ENCODE measurements around the gene ETS1. TPM values are rescaled to one million over a fixed set of nuclear protein-coding genes. Genes with fewer than 3 reads are reported as not detected.

Gene ETS1
- total and polyA plus RNA-seq, 2 experiments from 2014 or later: 1.7 to 10.2 TPM

DNA sequence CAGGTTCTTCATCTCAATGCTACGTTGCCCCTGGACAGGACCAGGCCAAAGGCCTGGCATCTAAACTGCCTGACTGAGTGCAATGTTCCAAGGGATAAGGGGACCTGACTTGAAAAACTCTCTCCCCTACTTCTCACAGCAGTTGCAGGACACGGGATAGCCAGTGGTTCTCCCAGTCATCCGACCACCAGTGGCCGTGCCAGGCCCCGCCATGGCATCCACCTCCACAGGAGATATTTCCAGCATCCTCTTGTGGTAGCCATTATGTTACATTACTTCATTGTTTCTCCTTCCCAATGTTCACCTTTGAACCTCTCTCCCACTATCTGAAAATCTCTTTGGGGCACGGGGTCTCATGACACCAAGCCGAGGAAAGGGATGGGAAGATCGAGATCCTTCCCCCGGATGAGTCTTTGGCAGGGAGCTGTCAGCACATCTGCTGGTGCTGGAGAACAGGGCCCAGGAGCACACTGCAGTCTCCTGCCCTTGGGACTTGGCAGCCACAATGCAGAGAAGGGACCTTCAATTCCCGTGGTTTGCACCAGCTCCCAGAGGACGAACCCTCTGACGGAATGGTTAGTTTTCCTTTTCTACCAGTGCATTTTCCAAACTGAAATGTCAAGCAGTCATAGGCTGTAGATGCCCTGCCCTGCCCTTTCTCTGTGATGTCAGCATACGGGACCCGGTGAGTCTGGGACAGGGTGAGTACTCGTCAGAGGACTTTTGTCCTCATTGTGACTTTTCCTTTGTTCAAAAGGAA lies 121.2 kb downstream of the ETS1 start:
- Histone ChIP-seq H3K27ac (no peak overlapping the region), H3K36me3 (no peaks in the 10 kb centered on the region), H3K4me3 (no peak overlapping the region), H3K4me1 (ENCODE audit: low read depth) (peaks cover 18% of the 10 kb centered on the region), H3K9me3 (ENCODE audit: low read depth) (no peaks in the 10 kb centered on the region), H3K27me3 (peaks cover 53% of the 10 kb centered on the region)
- TF ChIP-seq, protein P1, sequence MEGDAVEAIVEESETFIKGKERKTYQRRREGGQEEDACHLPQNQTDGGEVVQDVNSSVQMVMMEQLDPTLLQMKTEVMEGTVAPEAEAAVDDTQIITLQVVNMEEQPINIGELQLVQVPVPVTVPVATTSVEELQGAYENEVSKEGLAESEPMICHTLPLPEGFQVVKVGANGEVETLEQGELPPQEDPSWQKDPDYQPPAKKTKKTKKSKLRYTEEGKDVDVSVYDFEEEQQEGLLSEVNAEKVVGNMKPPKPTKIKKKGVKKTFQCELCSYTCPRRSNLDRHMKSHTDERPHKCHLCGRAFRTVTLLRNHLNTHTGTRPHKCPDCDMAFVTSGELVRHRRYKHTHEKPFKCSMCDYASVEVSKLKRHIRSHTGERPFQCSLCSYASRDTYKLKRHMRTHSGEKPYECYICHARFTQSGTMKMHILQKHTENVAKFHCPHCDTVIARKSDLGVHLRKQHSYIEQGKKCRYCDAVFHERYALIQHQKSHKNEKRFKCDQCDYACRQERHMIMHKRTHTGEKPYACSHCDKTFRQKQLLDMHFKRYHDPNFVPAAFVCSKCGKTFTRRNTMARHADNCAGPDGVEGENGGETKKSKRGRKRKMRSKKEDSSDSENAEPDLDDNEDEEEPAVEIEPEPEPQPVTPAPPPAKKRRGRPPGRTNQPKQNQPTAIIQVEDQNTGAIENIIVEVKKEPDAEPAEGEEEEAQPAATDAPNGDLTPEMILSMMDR (IDR thresholded peaks at IDR 0.05; ENCODE audit: low read depth, low read length): no peak
- DNase-seq (ENCODE audit: low read depth in 1 of 2, low spot score in 1 of 2): no peak

- H3K27me3 ChIP-seq: peaks cover 55% of the 10 kb centered on the region
- no peaks in the 10 kb centered on the region for H3K36me3 ChIP-seq
- no peak for DNase-seq (ENCODE audit: low read depth in 1 of 2, low spot score in 1 of 2)
- no peak overlapping the region for H3K4me3 ChIP-seq
- peaks cover 18% of the 10 kb centered on the region for H3K4me1 ChIP-seq (ENCODE audit: low read depth)
- no peak overlapping the region for H3K27ac ChIP-seq
- TF ChIP-seq, protein P1 (IDR thresholded peaks at IDR 0.05; ENCODE audit: low read depth, low read length): no peak
- no peaks in the 10 kb centered on the region for H3K9me3 ChIP-seq (ENCODE audit: low read depth)
These were observed 121.8 kb downstream of the ETS1 start for GRCh38 chr11:128465531-128465930.

DNA sequence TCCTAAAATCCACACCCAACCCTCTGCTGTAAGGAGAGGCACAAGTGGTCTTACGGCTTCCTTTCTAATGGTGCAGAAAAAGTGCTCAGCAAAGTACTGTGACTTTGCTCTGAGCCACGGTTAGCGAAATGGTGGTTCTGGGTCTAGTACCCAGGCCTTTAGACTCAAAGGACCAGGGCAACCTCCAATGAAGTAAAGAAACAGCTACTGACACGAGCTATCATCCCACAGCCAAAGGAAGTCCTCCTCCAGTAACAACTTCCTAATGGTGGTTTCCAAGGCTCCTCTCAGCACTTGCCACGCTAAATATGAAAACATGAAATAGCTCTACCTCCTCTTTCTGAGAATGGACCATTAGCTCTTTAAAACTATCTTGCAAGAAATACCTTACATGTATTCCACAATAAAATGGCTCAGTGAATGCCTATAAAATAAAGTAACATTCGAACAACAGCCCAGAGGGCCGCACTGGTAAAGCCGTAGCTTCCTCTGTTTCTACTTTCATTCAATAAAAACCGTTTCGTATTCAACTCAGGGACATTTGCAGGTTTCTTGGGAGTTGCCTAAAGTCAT lies 122.4 kb downstream of the ETS1 start:
- no peak overlapping the region for H3K27ac ChIP-seq
- H3K9me3 ChIP-seq (ENCODE audit: low read depth): no peaks in the 10 kb centered on the region
- TF ChIP-seq, protein P1 (IDR thresholded peaks at IDR 0.05; ENCODE audit: low read depth, low read length): no peak
- no peaks in the 10 kb centered on the region for H3K36me3 ChIP-seq
- peaks cover 18% of the 10 kb centered on the region for H3K4me1 ChIP-seq (ENCODE audit: low read depth)
- no peak for DNase-seq (ENCODE audit: low read depth in 1 of 2, low spot score in 1 of 2)
- H3K27me3 ChIP-seq: peaks cover 57% of the 10 kb centered on the region
- H3K4me3 ChIP-seq: no peak overlapping the region

DNA sequence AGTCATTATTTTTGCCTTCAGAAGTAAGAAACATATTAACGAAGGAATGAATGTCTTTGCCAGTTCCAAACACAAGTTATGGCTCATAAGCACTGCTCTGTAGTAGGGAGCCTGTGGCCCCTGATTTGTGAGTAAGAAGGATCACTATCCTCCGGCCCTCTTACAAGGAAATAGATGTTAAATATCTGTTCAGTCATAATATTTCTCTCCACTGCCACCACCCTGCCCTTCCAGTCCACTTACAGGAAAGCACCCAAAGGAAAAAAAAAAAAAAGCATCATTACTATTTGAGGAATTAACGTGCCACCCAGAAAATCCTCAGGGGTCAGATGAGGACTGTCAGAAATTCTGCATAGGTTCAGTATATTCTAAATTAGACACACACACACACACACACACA lies 123.4 kb downstream of the ETS1 start:
- Histone ChIP-seq H3K27ac (no peak overlapping the region), H3K4me3 (no peak overlapping the region), H3K36me3 (no peaks in the 10 kb centered on the region), H3K9me3 (ENCODE audit: low read depth) (no peaks in the 10 kb centered on the region), H3K27me3 (peaks cover 56% of the 10 kb centered on the region), H3K4me1 (ENCODE audit: low read depth) (peaks cover 18% of the 10 kb centered on the region)
- DNase-seq (ENCODE audit: low read depth in 1 of 2, low spot score in 1 of 2): no peak
- TF ChIP-seq, protein P1 (IDR thresholded peaks at IDR 0.05; ENCODE audit: low read depth, low read length): no peak

DNA sequence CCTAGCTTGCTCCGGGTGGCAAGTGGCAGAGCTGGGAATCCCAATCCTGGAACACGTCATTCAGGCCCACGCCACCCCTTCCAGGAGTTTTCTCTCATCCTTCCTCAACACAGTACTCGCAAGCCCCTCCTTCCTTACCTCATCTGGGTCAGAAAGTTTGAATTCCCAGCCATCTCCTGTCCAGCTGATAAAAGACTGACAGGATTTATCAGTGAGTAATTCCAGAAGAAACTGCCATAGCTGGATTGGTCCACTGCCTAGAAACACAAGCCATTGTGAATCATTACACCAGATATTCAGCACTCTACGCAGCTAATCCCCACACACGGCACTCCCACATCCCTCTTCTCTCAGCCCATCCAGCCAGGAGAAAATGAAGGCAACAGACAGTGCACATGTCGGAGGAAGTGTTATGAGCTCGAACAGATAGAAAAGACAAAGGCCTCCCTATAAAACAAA lies 124.0 kb downstream of the ETS1 start:
- no peaks in the 10 kb centered on the region for H3K36me3 ChIP-seq
- no peak overlapping the region for H3K4me3 ChIP-seq
- peak in 1 of 2 donors; percentile 94 for DNase-seq (ENCODE audit: low read depth in 1 of 2, low spot score in 1 of 2)
- peaks cover 17% of the 10 kb centered on the region for H3K4me1 ChIP-seq (ENCODE audit: low read depth)
- H3K27ac ChIP-seq: no peak overlapping the region
- H3K27me3 ChIP-seq: peaks cover 52% of the 10 kb centered on the region
- TF ChIP-seq, protein P1 (IDR thresholded peaks at IDR 0.05; ENCODE audit: low read depth, low read length): no peak
- H3K9me3 ChIP-seq (ENCODE audit: low read depth): no peaks in the 10 kb centered on the region
